HG02973 (cell line): ENCODE results near the gene LDLRAD4.
"Not testable (repeated sequence)": the region's sequence is repeated elsewhere in the genome, so short reads cannot be mapped to it uniquely, and the experiment has no call there.

ENCODE experiments used
- ATAC-seq: cut with Tn5 transposase; IDR thresholded peaks from one replicate; pipeline ENCODE4 v1.9.1; 2021; ENCODE audit warnings: moderate library complexity; ENCODE audit not compliant: unreplicated experiment

Gene LDLRAD4

GRCh38 chr18:13324880-13325279 lies 106.3 kb downstream of the LDLRAD4 start:
- no peak for ATAC-seq

- no peak for ATAC-seq
These were observed 109.7 kb downstream of the LDLRAD4 start for GRCh38 chr18:13328213-13328612.

GRCh38 chr18:13330996-13331395 lies 112.4 kb downstream of the LDLRAD4 start:
- ATAC-seq = no peak

GRCh38 chr18:13331846-13332245 lies 113.3 kb downstream of the LDLRAD4 start:
- no peak for ATAC-seq

- no peak for ATAC-seq
These were observed 114.3 kb downstream of the LDLRAD4 start for GRCh38 chr18:13332874-13333273.

- ATAC-seq = no peak
These were observed 117.3 kb downstream of the LDLRAD4 start for GRCh38 chr18:13335903-13336302.

GRCh38 chr18:13336841-13337240 lies 118.3 kb downstream of the LDLRAD4 start:
- ATAC-seq = no peak

- no peak for ATAC-seq
These were observed 118.8 kb downstream of the LDLRAD4 start for GRCh38 chr18:13337369-13337768.

GRCh38 chr18:13338318-13338717 lies 119.8 kb downstream of the LDLRAD4 start:
- no peak for ATAC-seq

GRCh38 chr18:13339653-13340052 lies 121.1 kb downstream of the LDLRAD4 start:
- ATAC-seq = no peak

- ATAC-seq = not testable (repeated sequence)
These were observed 127.9 kb downstream of the LDLRAD4 start for GRCh38 chr18:13346449-13346848.

- no peak for ATAC-seq
These were observed 134.7 kb downstream of the LDLRAD4 start for GRCh38 chr18:13353084-13353823.

- no peak for ATAC-seq
These were observed 135.8 kb downstream of the LDLRAD4 start for GRCh38 chr18:13354402-13354801.

- no peak for ATAC-seq
These were observed 137.5 kb downstream of the LDLRAD4 start for GRCh38 chr18:13356032-13356431.

- no peak for ATAC-seq
These were observed 138.7 kb downstream of the LDLRAD4 start for GRCh38 chr18:13357289-13357688.

- ATAC-seq = no peak
These were observed 140.7 kb downstream of the LDLRAD4 start for GRCh38 chr18:13359210-13359609.

- no peak for ATAC-seq
These were observed 142.9 kb downstream of the LDLRAD4 start for GRCh38 chr18:13361431-13361830.

GRCh38 chr18:13362051-13362450 lies 143.5 kb downstream of the LDLRAD4 start:
- ATAC-seq = no peak

GRCh38 chr18:13362607-13363006 lies 144.0 kb downstream of the LDLRAD4 start:
- ATAC-seq = no peak

- no peak for ATAC-seq
These were observed 144.8 kb downstream of the LDLRAD4 start for GRCh38 chr18:13363359-13363758.

- no peak for ATAC-seq
These were observed 146.2 kb downstream of the LDLRAD4 start for GRCh38 chr18:13364721-13365205.

- no peak for ATAC-seq
These were observed 147.6 kb downstream of the LDLRAD4 start for GRCh38 chr18:13366131-13366530.

- no peak for ATAC-seq
These were observed 148.0 kb downstream of the LDLRAD4 start for GRCh38 chr18:13366541-13366940.
